Breast epithelium (tissue), 3 donors: ENCODE measurements around the gene GNG8.
A peak's percentile ranks its signal among the peaks of the same experiment; 100 is the strongest.

ENCODE experiments used
- CTCF ChIP-seq, 3 donors: fragments of 450-650 bp; IDR thresholded peaks; one replicate each; pipeline ENCODE4 v1.5.1; 2016 to 2017; ENCODE audit warnings: antibody characterized with exemption in 3 of 3, mild to moderate bottlenecking in 3 of 3, moderate library complexity in 3 of 3
- POLR2A ChIP-seq: fragments of 450-650 bp; IDR thresholded peaks from one replicate; pipeline ENCODE4 v1.6.1; 2016; ENCODE audit warnings: antibody characterized with exemption, mild to moderate bottlenecking, moderate library complexity
- POLR2AphosphoS5 ChIP-seq, 3 donors: sonication (generic); formaldehyde crosslinking; IDR thresholded peaks; one replicate each; pipeline ENCODE4 v1.6.1; 2017; ENCODE audit warnings: antibody characterized with exemption in 3 of 3

GRCh38 chr19:46614114-46614722 lies 21.8 kb downstream of the GNG8 start:
- TF ChIP-seq CTCF (IDR thresholded peaks at IDR 0.05) (peak; percentile 88 to 91 (median 90)), POLR2A (no peak), POLR2AphosphoS5 (IDR thresholded peaks at IDR 0.05) (no peak)
